ENCODE measurements around the gene RSPO3. TPM values are rescaled to one million over a fixed set of nuclear protein-coding genes. Genes with fewer than 3 reads are reported as not detected.

The RSPO3 gene
- total RNA-seq, 4 donors from 2014 or later, result 23.5 to 70.6 (median 45.0) TPM

- peaks cover 0 to 14% of the 10 kb centered on the region in 2 donors for H3K4me1 ChIP-seq
- H3K27me3 ChIP-seq, result no peaks in the 10 kb centered on the region
- TF ChIP-seq POLR2A (IDR thresholded peaks at IDR 0.05), result no peak
- no peak for TF ChIP-seq CTCF (IDR thresholded peaks at IDR 0.05)
- H3K27ac ChIP-seq, result peak overlapping the region; percentile 52 to 74
- intact Hi-C loops (cut with DNase I; ENCODE audit: low total_unique reads), result no loop called here
- no peak overlapping the region for H3K4me3 ChIP-seq
- H3K36me3 ChIP-seq, result no peaks in the 10 kb centered on the region
- DNase-seq, result peak; percentile 57 to 68
- no peaks in the 10 kb centered on the region for H3K9me3 ChIP-seq
Measured at GRCh38 chr6:127129251-127129650, 10.8 kb downstream of the RSPO3 start.

- no peaks in the 10 kb centered on the region for H3K36me3 ChIP-seq
- TF ChIP-seq CTCF (IDR thresholded peaks at IDR 0.05) (no peak), POLR2A (IDR thresholded peaks at IDR 0.05) (no peak)
- no peaks in the 10 kb centered on the region for H3K27me3 ChIP-seq
- H3K27ac ChIP-seq, result peak overlapping the region; percentile 54 to 74
- H3K9me3 ChIP-seq, result no peaks in the 10 kb centered on the region
- H3K4me1 ChIP-seq, result peaks cover 0 to 14% of the 10 kb centered on the region in 2 donors
- DNase-seq, result no peak
- no peak overlapping the region for H3K4me3 ChIP-seq
- intact Hi-C loops (cut with DNase I; ENCODE audit: low total_unique reads), result no loop called here
Measured at GRCh38 chr6:127131275-127131674, 12.8 kb downstream of the RSPO3 start.

- Histone ChIP-seq H3K4me3 (no peak overlapping the region), H3K27me3 (no peaks in the 10 kb centered on the region), H3K36me3 (no peaks in the 10 kb centered on the region), H3K9me3 (no peaks in the 10 kb centered on the region), H3K4me1 (peaks cover 0 to 14% of the 10 kb centered on the region in 2 donors), H3K27ac (peak overlapping the region in 1 of 2 donors; percentile 74)
- intact Hi-C loops (cut with DNase I; ENCODE audit: low total_unique reads), result no loop called here
- TF ChIP-seq POLR2A (IDR thresholded peaks at IDR 0.05), result no peak
- DNase-seq, result no peak
Measured at GRCh38 chr6:127131772-127132376, 13.4 kb downstream of the RSPO3 start.

GRCh38 chr6:127134136-127134535, 15.7 kb downstream of the RSPO3 start:
- TF ChIP-seq POLR2A (IDR thresholded peaks at IDR 0.05) (no peak), CTCF (IDR thresholded peaks at IDR 0.05) (no peak)
- Histone ChIP-seq H3K9me3 (no peaks in the 10 kb centered on the region), H3K36me3 (no peaks in the 10 kb centered on the region), H3K4me1 (peaks cover 0 to 14% of the 10 kb centered on the region in 2 donors), H3K4me3 (no peak overlapping the region), H3K27me3 (no peaks in the 10 kb centered on the region), H3K27ac (no peak overlapping the region)
- intact Hi-C loops (cut with DNase I; ENCODE audit: low total_unique reads), result no loop called here
- DNase-seq, result no peak

- peaks cover 0 to 6% of the 10 kb centered on the region in 2 donors for H3K4me1 ChIP-seq
Measured at GRCh38 chr6:127136786-127137185, 18.3 kb downstream of the RSPO3 start.

More at GRCh38 chr6:127136786-127137185, 18.3 kb downstream of the RSPO3 start:
- no peak overlapping the region for H3K27ac ChIP-seq
- H3K27me3 ChIP-seq, result no peaks in the 10 kb centered on the region
- H3K4me3 ChIP-seq, result no peak overlapping the region
- TF ChIP-seq POLR2A (IDR thresholded peaks at IDR 0.05), result no peak
- no peak for TF ChIP-seq CTCF (IDR thresholded peaks at IDR 0.05)
- H3K36me3 ChIP-seq, result no peaks in the 10 kb centered on the region
- no peak for DNase-seq
- H3K9me3 ChIP-seq, result no peaks in the 10 kb centered on the region
- intact Hi-C loops (cut with DNase I; ENCODE audit: low total_unique reads), result no loop called here

All from uterus (tissue), 4 donors.